Neutrophil (primary cell): ENCODE results near the gene ROBO2.

Experiments used
- H3K27ac ChIP-seq: fragments of 200-600 bp; sonication (generic); 2 replicates; pipeline ENCODE4 v1.5.1; 2016; ENCODE audit warnings: mild to moderate bottlenecking, moderate library complexity
- H3K27me3 ChIP-seq: fragments of 200-600 bp; sonication (generic); 2 replicates; pipeline ENCODE4 v1.6.0; 2016; ENCODE audit warnings: mild to moderate bottlenecking
- H3K36me3 ChIP-seq: fragments of 200-600 bp; sonication (generic); 2 replicates; pipeline ENCODE4 v1.5.1; 2017
- H3K4me1 ChIP-seq, 2 experiments: fragments of 200-600 bp in 1 of 2; sonication (generic) in 1 of 2; 1 replicate in 1 of 2; 2 replicates in 1 of 2; pipeline versions ENCODE4 v1.5.1 to v1.6.1; 2013 to 2016; ENCODE audit warnings: low read depth in 1 of 2, low read length in 1 of 2, mild to moderate bottlenecking in 1 of 2, moderate library complexity in 1 of 2; ENCODE audit not compliant: control insufficient read depth in 1 of 2, insufficient read depth in 1 of 2
- H3K4me3 ChIP-seq, 2 experiments: fragments of 200-600 bp in 1 of 2; sonication (generic) in 1 of 2; 1 replicate in 1 of 2; 2 replicates in 1 of 2; pipeline ENCODE4 v1.5.1; 2013 to 2016; ENCODE audit warnings: low read depth in 1 of 2, low read length in 1 of 2, mild to moderate bottlenecking in 1 of 2, moderate library complexity in 1 of 2
- H3K9me3 ChIP-seq: fragments of 200-600 bp; sonication (generic); 2 replicates; pipeline ENCODE4 v1.5.1; 2016
- CTCF ChIP-seq: fragments of 200-600 bp; sonication (generic); IDR thresholded peaks from 2 replicates; pipeline ENCODE4 v1.5.1; 2016; ENCODE audit warnings: antibody characterized with exemption

The ROBO2 gene

GRCh38 chr3:77091809-77092208 lies 51.9 kb downstream of the ROBO2 start:
- Histone ChIP-seq H3K4me3 (no peak overlapping the region), H3K4me1 (no peaks in the 10 kb centered on the region), H3K27me3 (no peaks in the 10 kb centered on the region), H3K9me3 (no peaks in the 10 kb centered on the region), H3K36me3 (no peaks in the 10 kb centered on the region), H3K27ac (no peak overlapping the region)
- TF ChIP-seq CTCF = no peak

DNA sequence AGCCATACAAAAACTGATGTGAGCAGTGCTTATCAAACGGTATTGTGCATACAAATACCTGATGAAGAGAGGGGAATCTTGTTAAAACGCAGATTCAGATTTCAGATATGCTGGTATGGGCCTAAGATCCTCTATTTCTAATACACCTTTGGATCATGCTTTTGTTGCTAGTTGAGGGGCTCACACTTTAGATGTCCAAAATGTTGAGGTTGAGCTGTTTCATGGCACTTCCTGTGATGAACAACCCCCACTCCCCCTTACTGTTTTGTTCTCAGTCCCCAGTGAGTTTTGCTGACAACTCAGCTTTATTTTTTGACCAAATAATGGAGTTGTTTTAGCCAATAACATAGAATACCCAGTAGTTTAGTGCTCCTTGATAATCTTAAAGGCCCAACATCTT lies 53.2 kb downstream of the ROBO2 start:
- Histone ChIP-seq H3K9me3 (no peaks in the 10 kb centered on the region), H3K27ac (no peak overlapping the region), H3K4me3 (no peak overlapping the region), H3K27me3 (no peaks in the 10 kb centered on the region), H3K4me1 (no peaks in the 10 kb centered on the region), H3K36me3 (no peaks in the 10 kb centered on the region)
- no peak for TF ChIP-seq CTCF

GRCh38 chr3:77096145-77096544 lies 56.2 kb downstream of the ROBO2 start:
- H3K4me1 ChIP-seq = no peaks in the 10 kb centered on the region
- no peak for TF ChIP-seq CTCF
- no peaks in the 10 kb centered on the region for H3K36me3 ChIP-seq
- H3K4me3 ChIP-seq = no peak overlapping the region
- H3K27ac ChIP-seq = no peak overlapping the region
- H3K9me3 ChIP-seq = no peaks in the 10 kb centered on the region
- no peaks in the 10 kb centered on the region for H3K27me3 ChIP-seq

- no peaks in the 10 kb centered on the region for H3K9me3 ChIP-seq
Measured at GRCh38 chr3:77096966-77097890, 57.3 kb downstream of the ROBO2 start.

DNA sequence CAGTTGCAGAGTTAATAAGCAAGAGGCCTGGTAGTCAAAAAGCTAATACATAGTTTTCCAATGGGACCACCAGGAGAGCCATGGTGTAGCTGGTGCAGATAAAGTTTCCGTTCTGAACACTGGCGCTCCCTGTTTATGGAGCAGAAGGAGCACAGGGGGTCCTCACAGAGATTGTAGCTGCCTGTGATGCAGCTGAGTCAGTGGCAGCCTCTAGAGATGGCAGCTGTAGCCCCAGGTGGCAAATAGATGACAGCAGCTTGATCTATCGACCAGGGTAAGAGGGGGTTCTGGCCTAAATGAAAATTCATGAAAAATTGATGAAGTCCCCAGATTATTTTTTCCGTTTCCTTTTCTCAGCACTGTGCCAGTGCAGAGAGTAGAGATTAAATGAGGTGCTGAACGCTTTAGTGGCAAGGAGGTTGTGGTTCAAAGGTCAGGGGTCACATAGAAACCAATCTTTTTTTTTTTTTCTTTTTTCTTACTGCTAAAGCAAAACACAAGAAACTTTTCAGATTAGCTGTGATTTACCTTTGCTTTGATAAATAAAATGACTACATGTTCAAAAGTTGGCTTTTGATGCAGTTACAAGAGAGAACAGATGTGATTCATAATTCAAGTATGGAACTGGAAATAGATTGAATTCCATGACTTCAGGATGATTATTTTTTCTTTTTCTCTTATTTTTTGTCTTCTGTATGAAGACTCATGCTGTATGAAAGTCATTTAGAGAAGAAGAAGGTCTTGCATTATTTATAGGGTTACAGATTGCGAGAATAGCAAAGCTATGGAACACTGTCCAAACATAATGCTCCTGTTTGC lies 63.3 kb downstream of the ROBO2 start:
- Histone ChIP-seq H3K4me3 (no peak overlapping the region), H3K9me3 (no peaks in the 10 kb centered on the region), H3K27ac (no peak overlapping the region), H3K36me3 (no peaks in the 10 kb centered on the region), H3K4me1 (no peaks in the 10 kb centered on the region), H3K27me3 (no peaks in the 10 kb centered on the region)
- TF ChIP-seq CTCF = no peak

More at GRCh38 chr3:77096966-77097890, 57.3 kb downstream of the ROBO2 start:
- Histone ChIP-seq H3K4me3 (no peak overlapping the region), H3K27ac (no peak overlapping the region), H3K36me3 (no peaks in the 10 kb centered on the region), H3K4me1 (no peaks in the 10 kb centered on the region), H3K27me3 (no peaks in the 10 kb centered on the region)
- TF ChIP-seq CTCF = no peak
